ENCODE data around the gene LINGO4. TPM values are rescaled to one million over a fixed set of nuclear protein-coding genes. Genes with fewer than 3 reads are reported as not detected.

Gene LINGO4
- total RNA-seq, 2 experiments from 2014 or later = not detected

- H3K4me3 Mint-ChIP-seq = no peak overlapping the region
- intact Hi-C loops (cut with micrococcal nuclease) = no loop called here
Observed at GRCh38 chr1:151819227-151819835, 14.1 kb upstream of the LINGO4 start.

GRCh38 chr1:151817353-151817730 lies 12.1 kb upstream of the LINGO4 start:
- intact Hi-C loops (cut with micrococcal nuclease) = no loop called here
- no peaks in the 10 kb centered on the region for H3K27me3 Mint-ChIP-seq
- peaks cover 49% of the 10 kb centered on the region for H3K4me1 Mint-ChIP-seq (ENCODE audit: low read depth)
- ATAC-seq = no peak
- no peaks in the 10 kb centered on the region for H3K9me3 Mint-ChIP-seq
- POLR2A ChIA-PET = interaction anchor here (1.3 to 1.5 kb wide), 2 partner anchors 9 to 54 kb away, joined by 3 to 5 read pairs; partner anchors contain the start of gene MRPL9
- H3K27ac Mint-ChIP-seq = no peak overlapping the region
- TF ChIP-seq CTCF (IDR thresholded peaks at IDR 0.05) = no peak
- H3K36me3 Mint-ChIP-seq (ENCODE audit: low read depth) = no peaks in the 10 kb centered on the region
- DNase-seq = no peak
- H3K4me3 Mint-ChIP-seq = no peak overlapping the region
- CTCF ChIA-PET = interaction anchor here (1.0 to 1.5 kb wide), 4 partner anchors 10 to 223 kb away, joined by 3 to 6 read pairs (median 3); no protein-coding TSS in a partner anchor

More at GRCh38 chr1:151819227-151819835, 14.1 kb upstream of the LINGO4 start:
- ChIA-PET POLR2A (no interaction called here), CTCF (no interaction called here)
- DNase-seq (no peak), ATAC-seq (no peak)
- H3K27ac Mint-ChIP-seq = peak overlapping the region; percentile 21
- no peaks in the 10 kb centered on the region for H3K9me3 Mint-ChIP-seq
- no peaks in the 10 kb centered on the region for H3K27me3 Mint-ChIP-seq
- no peaks in the 10 kb centered on the region for H3K36me3 Mint-ChIP-seq (ENCODE audit: low read depth)
- no peak for TF ChIP-seq CTCF (IDR thresholded peaks at IDR 0.05)
- peaks cover 55% of the 10 kb centered on the region for H3K4me1 Mint-ChIP-seq (ENCODE audit: low read depth)

GRCh38 chr1:151816548-151817352 lies 11.5 kb upstream of the LINGO4 start:
- peak overlapping the region; percentile 46 for H3K27ac Mint-ChIP-seq
- H3K4me1 Mint-ChIP-seq (ENCODE audit: low read depth) = peaks cover 44% of the 10 kb centered on the region
- TF ChIP-seq CTCF (IDR thresholded peaks at IDR 0.05) = no peak
- H3K36me3 Mint-ChIP-seq (ENCODE audit: low read depth) = no peaks in the 10 kb centered on the region
- no peaks in the 10 kb centered on the region for H3K27me3 Mint-ChIP-seq
- no peak overlapping the region for H3K4me3 Mint-ChIP-seq
- ATAC-seq (no peak), DNase-seq (no peak)
- no peaks in the 10 kb centered on the region for H3K9me3 Mint-ChIP-seq
- POLR2A ChIA-PET = interaction anchor here (0.5 to 1.5 kb wide), 4 partner anchors 8 to 187 kb away, joined by 3 to 5 read pairs (median 3); partner anchors contain the start of gene MRPL9
- CTCF ChIA-PET = interaction anchor here (1.0 to 1.5 kb wide), 4 partner anchors 9 to 223 kb away, joined by 3 to 6 read pairs (median 3); no protein-coding TSS in a partner anchor
- intact Hi-C loops (cut with micrococcal nuclease) = no loop called here

GRCh38 chr1:151815716-151816327 lies 10.6 kb upstream of the LINGO4 start:
- Mint-ChIP-seq H3K27ac (no peak overlapping the region), H3K9me3 (no peaks in the 10 kb centered on the region), H3K4me1 (ENCODE audit: low read depth) (peaks cover 35% of the 10 kb centered on the region), H3K36me3 (ENCODE audit: low read depth) (no peaks in the 10 kb centered on the region), H3K4me3 (no peak overlapping the region), H3K27me3 (no peaks in the 10 kb centered on the region)
- CTCF ChIA-PET = interaction anchor here (1.0 kb wide), 1 partner anchor 26 kb away, joined by 3 read pairs; no protein-coding TSS in a partner anchor
- peak; percentile 45 for DNase-seq
- POLR2A ChIA-PET = interaction anchor here (1.4 kb wide), 1 partner anchor 11 kb away, joined by 3 read pairs; no protein-coding TSS in a partner anchor
- no peak for TF ChIP-seq CTCF (IDR thresholded peaks at IDR 0.05)
- intact Hi-C loops (cut with micrococcal nuclease) = no loop called here
- ATAC-seq = no peak

All from activated CD8-positive, alpha-beta T cell treated with anti-CD3 and anti-CD28 coated beads for 36 hours (primary cell).